Measurements from ENCODE around the gene SLC2A9.

Gene SLC2A9

GRCh38 chr4:10020871-10021652 is at the start of gene SLC2A9:
Gene SLC2A9 (minus strand): TSS chr4:10021497. CDS start chr4:10021429, 68 bp downstream.
- no peak for DNase-seq

GRCh38 chr4:10069075-10069642 is 47.9 kb upstream of the SLC2A9 start:
- no peak for DNase-seq

GRCh38 chr4:10066670-10067651 is 45.7 kb upstream of the SLC2A9 start:
- no peak for DNase-seq

- no peak for DNase-seq
Measured at GRCh38 chr4:10066206-10066605, 44.9 kb upstream of the SLC2A9 start.

- DNase-seq: peak; percentile 5 to 16
Measured at GRCh38 chr4:10063544-10064300, 42.4 kb upstream of the SLC2A9 start.

- DNase-seq: no peak
Measured at GRCh38 chr4:10061650-10062415, 40.5 kb upstream of the SLC2A9 start.

- no peak for DNase-seq
Measured at GRCh38 chr4:10058371-10058770, 37.1 kb upstream of the SLC2A9 start.

GRCh38 chr4:10057023-10057395 is 35.7 kb upstream of the SLC2A9 start:
- DNase-seq: no peak

GRCh38 chr4:10056334-10057022 is 35.2 kb upstream of the SLC2A9 start:
- no peak for DNase-seq

GRCh38 chr4:10055871-10056270 is 34.6 kb upstream of the SLC2A9 start:
- DNase-seq: no peak

- DNase-seq: no peak
Measured at GRCh38 chr4:10054571-10055041, 33.3 kb upstream of the SLC2A9 start.

- DNase-seq: no peak
Measured at GRCh38 chr4:10053635-10054453, 32.5 kb upstream of the SLC2A9 start.

- DNase-seq: no peak
Measured at GRCh38 chr4:10051517-10052135, 30.3 kb upstream of the SLC2A9 start.

GRCh38 chr4:10050721-10051120 is 29.4 kb upstream of the SLC2A9 start:
- DNase-seq: no peak

- DNase-seq: no peak
Measured at GRCh38 chr4:10050261-10050661, 29.0 kb upstream of the SLC2A9 start.

- DNase-seq: no peak
Measured at GRCh38 chr4:10048941-10049697, 27.8 kb upstream of the SLC2A9 start.

- DNase-seq: no peak
Measured at GRCh38 chr4:10047967-10048366, 26.7 kb upstream of the SLC2A9 start.

- no peak for DNase-seq
Measured at GRCh38 chr4:10046471-10046870, 25.2 kb upstream of the SLC2A9 start.

GRCh38 chr4:10045481-10045880 is 24.2 kb upstream of the SLC2A9 start:
- DNase-seq: no peak
